GM19240 (cell line): ENCODE data around the gene BRD9.
"Not testable (repeated sequence)": the region's sequence is repeated elsewhere in the genome, so short reads cannot be mapped to it uniquely, and the experiment has no call there.

Experiments
- DNase-seq: peaks from one replicate; pipeline ENCODE4 v3.0.0; 2011; ENCODE audit warnings: low spot score; ENCODE audit not compliant: insufficient read length

BRD9 gene

DNA sequence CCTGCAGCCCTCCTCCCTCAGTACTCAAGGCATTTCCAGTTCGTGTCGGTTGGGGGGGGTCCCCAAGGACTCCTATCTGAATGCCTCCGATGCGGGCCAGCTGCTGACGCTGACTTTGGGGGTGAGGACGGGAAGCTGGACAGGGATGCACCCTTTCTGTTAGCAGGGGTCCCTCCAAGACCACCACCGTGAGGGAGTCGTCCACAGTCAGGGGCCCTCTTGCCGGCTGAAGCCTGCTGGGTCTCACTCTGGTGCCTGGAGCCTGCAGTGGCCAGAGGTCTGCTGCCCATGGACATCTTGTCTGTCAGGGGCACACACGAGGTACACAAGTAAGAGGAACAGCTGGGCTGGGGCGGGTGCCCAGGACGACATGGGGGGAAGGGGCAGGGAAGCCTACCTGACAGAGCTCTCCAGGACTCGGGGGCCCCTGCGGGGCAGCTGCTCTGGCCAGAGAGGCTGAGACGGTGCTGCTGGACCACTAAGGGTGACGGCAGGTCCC lies 32.8 kb downstream of the BRD9 start:
- no peak for DNase-seq

DNA sequence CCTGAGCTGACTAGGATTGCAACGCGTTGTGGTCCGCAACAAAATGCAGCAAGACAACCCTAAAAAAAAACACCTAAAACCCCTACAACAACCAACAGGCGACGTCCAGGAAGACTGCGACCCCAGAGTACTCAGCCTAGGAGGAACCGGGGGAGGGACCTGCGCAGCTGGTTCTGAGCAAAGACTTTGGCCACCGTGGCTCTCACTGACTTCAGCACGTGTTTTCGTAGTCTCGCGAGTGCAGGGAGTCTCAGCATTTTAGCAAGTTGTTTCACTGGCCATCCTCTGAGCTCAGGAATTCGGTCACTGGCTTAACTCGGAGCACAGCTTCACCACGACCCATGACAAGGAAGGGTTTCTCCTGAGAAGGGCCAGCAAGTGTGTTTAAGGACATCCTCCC lies 33.2 kb downstream of the BRD9 start:
- no peak for DNase-seq

DNA sequence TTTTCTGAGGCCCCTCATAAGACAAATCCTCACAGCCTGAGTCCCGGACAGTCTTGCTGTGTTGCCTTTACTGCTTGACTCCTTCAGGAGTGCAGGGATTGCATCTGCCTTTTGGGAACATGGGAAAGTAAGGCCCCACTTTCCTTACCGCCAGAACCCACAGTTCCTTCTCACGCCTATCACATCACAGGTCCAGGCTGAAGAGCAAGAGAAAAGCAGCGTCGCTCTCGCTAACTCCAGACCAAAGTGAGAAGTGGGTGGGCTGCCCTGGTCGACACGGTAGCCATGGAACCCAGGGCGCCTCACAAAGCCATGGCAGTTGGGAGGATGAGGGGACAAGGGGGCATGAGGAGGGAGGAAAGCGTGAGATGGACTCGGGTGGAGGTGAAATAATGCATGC lies 33.9 kb downstream of the BRD9 start:
- DNase-seq: no peak

DNA sequence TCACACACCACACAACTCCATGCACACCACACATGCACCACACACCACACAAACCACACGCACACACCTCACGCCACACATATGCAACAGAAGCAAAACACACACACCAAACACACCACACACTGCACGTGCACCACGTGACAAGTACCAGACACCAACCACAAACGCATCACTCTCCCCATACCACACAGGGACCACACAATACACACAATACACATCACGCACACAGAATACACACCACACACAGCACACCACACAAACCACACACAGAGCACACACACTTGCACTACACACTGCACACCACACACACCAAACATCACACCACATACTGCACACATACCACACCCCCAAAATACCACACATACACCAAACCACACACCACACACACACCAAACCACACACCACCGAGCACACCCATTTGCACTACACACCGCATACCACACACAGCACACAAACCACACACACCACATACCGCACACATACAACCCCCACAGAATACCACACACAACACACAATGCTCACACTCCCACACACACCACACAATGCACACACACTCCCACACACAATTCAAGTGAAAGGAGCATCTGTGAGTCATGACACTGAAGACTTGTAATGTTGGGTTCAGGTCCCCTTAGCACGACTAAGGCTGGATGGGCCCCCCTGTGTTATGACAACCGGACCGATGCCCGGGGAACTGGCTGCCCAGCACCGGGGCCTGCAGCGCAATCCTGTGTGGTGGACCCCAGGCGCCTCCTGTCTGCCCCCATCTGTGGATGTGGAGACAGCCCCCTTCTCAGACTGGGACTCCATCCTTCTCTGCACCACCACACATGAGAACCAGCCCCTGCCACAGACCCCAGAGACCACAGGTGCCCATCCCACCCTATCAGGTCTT lies 35.8 kb downstream of the BRD9 start:
- DNase-seq: no peak

DNA sequence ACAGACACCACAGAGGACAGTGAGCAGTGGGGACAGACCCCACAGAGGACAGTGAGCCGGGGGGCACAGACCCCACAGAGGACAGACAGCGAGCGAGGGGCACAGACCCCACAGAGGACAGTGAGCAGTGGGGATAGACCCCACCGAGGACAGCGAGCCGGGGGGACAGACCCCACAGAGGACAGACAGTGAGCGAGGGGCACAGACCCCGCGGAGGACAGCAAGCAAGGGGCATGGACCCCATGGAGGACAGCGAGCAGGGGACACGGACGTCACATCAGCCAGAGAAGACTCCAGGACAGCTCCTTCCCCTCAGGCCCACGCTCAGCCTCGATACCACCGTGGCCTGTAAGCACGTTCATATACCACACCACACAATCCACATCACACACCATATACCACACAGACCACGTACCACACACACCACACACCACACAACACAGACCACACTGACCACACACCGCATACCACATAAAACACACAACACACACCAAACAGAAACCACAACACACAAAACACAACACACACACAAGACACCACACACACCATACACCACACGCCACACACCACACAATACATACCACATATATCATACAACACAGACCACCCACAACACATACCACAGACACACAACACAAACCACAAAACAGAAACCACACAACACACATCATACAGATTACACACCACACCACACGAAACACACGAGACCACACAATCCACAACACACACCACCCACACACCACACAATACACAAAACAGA lies 36.6 kb downstream of the BRD9 start:
- DNase-seq: no peak

DNA sequence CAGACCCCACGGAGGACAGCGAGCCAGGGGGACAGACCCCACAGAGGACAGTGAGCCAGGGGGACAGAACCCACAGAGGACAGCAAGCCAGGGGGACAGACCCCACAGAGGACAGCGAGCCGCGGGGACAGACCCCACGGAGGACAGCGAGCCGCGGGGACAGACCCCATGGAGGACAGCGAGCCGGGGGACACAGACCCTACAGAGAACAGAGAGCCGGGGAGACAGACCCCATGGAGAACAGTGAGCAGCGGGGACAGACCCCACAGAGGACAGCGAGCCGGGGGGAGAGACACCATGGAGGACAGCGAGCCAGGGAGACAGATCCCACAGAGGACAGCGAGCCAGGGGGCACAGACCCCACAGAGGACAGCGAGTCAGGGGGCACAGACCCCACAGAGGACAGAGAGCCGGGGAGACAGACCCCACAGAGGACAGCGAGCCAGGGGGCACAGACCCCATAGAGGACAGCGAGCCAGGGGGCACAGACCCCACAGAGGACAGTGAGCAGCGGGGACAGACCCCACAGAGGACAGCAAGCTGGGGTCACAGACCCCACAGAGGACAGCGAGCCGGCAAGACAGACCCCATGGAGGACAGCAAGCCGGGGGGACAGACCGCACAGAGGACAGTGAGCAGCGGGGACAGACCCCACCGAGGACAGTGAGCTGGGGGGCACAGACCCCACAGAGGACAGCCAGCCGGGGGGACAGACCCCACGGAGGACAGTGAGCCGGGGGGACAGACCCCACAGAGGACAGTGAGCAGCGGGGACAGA lies 37.4 kb downstream of the BRD9 start:
- DNase-seq: no peak

DNA sequence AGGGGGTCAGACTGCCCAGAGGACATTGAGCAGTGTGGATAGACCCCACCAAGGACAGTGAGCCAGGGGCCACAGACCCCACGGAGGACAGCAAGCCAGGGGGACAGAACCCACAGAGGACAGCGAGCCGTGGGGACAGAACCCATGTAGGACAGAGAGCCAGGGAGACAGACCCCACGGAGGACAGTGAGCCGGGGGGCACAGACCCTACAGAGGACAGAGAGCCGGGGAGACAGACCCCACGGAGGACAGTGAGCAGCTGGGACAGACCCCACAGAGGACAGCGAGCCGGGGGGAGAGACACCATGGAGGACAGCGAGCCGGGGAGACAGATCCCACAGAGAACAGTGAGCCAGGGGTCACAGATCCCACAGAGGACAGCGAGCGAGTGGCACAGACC lies 38.4 kb downstream of the BRD9 start:
- no peak for DNase-seq

DNA sequence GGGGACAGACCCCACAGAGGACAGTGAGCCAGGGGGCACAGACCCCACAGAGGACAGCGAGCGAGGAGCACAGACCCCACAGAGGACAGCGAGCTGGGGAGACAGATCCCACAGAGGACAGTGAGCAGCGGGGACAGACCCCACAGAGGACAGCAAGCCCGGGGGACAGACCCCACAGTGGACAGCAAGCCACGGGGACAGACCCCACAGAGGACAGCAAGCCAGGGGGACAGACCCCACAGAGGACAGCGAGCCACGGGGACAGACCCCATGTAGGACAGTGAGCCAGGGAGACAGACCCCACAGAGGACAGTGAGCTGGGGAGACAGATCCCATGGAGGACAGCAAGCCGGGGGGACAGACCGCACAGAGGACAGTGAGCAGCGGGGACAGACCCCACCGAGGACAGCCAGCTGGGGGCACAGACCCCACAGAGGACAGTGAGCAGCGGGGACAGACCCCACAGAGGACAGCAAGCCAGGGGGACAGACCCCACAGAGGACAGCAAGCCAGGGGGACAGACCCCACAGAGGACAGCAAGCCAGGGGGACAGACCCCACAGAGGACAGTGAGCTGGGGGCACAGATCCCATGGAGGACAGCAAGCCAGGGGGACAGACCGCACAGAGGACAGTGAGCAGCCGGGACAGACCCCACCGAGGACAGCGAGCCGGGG lies 39.0 kb downstream of the BRD9 start:
- not testable (repeated sequence) for DNase-seq

DNA sequence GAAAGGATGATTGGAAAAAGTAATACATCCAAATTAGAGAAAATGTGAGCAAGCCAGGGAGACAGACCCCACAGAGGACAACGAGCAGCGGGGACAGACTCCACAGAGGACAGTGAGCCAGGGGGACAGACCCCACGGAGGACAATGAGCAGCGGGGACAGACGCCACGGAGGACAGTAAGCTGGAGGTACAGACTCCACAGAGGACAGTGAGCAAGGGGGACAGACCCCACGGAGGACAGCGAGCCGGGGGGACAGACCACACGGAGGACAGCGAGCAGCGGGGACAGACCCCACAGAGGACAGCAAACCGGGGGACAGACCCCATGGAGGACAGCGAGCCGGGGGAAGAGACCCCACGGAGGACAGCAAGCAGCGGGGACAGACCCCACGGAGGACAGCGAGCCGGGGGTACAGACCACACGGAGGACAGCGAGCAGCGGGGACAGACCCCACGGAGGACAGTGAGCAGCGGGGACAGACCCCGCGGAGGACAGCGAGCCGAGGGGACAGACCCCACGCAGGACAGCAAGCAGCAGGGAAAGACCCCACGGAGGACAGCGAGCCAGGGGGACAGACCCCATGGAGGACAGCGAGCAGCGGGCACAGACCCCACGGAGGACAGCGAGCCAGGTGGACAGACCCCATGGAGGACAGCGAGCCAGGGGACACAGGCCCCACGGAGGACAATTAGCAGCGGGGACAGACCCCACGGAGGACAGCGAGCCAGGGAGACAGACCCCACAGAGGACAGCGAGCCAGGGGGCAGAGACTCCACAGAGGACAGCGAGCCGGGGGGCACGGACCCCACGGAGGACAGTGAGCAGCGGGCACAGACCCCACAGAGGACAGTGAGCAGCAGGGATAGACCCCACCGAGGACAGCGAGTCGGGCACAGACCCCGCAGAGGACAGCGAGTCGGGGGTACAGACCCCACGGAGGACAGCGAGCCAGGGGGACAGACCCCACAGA lies 39.9 kb downstream of the BRD9 start:
- DNase-seq: no peak

DNA sequence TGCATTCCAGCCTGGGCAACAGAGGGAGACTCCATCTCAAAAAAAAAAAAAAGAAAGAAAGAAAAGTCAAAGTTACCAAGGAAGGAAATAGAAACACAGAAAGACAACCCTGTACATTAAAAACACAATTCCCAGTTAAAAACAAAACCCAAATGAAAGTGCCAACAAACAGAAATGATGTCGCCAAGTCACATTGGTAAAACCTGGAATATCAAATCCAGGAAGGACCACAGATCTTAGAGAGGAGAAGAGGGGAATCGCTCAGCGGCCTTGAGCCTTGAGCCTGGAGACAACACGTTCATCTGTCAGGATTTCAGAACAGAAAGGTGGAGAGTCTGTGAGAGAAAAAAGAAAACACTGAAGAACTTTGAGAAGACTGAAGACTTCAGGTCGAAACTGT lies 40.6 kb downstream of the BRD9 start:
- no peak for DNase-seq

DNA sequence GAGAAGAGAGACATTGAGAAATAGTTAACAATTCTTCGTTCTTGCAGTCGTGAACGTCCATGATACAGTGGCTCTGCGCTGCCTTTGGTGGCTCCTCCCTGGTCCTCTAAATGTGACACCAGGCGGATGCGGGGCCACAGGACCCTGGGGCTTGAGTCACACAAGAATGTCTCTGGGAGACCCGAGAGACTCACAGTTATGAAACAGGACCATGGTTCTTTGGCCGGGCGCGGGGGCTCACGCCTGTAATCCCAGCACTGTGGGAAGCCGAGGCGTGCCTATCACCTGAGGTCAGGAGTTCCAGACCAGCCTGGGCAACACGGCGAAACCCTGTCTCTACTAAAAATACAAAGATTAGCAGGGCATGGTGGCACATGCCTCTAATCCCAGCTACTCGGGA lies 41.0 kb downstream of the BRD9 start:
- no peak for DNase-seq

DNA sequence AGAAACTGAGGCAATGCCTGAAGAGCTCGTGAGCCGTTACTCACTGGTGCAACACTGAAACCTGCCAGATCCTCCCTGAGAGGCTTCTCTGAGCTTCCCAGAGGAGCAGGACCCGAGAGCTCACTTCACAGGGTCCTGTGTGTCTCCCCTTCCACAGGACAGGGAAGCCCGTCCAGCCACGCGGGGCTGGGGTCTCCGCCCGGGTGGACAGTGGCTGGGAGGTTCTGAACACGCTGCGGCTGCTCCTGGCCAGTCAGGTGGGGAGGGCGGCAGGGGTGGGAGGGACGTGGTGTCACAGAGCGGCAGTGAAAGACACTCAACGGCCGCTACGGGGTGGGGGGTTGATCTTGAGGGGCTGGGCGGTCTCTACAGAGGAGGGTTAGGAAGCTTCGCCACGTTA lies 41.5 kb downstream of the BRD9 start:
- no peak for DNase-seq

DNA sequence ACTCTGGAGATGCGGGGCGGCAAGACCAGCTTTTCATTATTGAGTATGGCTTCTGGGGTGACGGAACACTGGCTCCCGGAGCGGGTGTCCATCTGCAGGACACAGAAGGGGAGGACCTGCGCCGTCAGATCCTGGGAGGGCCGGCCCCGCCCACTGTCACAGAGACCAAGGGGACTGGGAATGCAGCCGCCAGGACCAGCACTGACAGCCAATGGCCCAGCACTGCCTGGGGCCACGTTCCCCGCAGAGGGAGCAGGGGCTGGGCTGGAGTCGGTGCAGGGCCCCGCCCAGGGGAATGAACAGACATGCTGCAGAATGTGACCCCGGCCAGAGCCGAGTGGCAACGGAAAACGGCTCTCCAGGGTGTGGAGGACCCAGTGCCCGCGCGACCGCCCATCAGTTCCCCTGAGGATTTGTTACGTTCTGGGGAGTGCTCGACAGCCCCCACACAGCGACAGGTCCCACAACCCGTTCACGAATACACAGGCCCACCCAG lies 42.0 kb downstream of the BRD9 start, which contains the start of gene ZDHHC11:
ZDHHC11 (minus strand) TSS at position 476 of the 496 bp plus-strand sequence; CDS start at position 92, 384 bp downstream.
- no peak for DNase-seq

DNA sequence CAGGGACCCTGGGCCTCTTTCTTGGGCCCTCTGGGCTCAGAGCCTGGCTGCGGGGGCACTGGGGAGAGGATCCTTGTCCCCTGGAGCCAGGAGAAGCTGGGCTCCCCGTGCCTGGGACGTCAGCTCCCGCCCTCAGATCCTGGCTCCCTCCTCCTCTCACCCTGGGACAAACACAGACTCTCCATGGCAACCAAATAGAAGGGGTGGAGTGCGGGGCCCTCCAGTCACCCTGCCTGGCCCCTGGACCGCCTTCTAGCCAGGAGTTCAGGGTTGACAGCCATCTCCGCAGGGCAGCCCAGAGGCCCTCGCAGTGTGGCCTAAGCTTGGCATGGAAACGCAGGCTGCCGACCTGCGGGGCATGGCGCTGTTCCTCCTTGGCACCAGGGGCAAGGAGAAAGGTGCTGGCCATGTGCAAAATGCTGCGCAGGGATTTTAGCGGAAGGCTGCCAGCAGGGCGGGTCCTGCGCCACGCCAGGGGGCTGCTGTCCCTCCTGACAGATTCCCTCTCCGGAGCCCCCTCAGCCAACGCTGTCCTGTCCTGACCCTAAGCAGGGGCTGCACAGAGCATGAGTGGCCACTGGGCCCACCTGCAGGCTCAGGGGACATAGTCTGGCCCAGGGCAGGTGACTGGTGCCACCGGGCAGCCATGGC lies 42.8 kb downstream of the BRD9 start:
- no peak for DNase-seq

DNA sequence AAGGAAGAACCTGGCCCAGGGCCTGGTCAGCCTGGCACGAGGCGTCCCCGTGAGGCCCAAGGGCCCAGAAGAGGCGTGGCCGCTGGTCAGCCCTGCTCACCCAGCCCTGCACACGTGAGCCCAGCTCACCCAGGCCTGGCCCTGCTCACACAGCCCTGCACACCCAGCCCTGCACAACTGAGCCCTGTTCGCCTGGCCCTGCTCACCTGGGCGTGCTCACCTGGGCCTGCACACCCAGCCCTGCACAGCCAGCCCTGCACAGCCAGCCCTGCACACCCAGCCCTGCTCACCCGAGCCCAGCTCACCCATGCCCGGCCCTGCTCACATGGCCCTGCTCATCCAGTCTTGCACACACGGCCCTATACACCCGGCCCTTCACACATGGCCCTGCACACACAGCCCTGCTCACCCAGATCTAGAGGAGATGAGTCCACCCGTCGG lies 43.9 kb downstream of the BRD9 start:
- no peak for DNase-seq

DNA sequence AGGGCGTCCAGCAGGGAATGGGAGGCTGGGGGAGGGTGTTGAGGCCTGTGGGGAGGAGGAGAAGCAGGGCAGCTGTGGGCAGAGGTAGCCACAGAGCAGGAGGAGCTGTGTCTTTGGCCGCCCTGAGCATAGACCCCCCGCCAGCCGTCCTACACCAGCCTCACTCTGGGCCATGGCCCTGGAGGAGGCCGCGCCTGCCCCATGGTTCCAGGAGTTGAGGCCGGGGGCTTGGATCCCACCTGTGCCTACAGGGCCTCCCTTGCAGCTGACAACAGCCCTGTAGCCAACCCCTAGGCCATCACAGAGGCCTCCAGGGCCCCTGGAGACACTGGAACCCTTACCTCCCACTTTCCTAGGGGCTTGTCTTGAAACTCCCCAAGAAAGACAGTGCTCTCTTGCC lies 44.9 kb downstream of the BRD9 start:
- not testable (repeated sequence) for DNase-seq

DNA sequence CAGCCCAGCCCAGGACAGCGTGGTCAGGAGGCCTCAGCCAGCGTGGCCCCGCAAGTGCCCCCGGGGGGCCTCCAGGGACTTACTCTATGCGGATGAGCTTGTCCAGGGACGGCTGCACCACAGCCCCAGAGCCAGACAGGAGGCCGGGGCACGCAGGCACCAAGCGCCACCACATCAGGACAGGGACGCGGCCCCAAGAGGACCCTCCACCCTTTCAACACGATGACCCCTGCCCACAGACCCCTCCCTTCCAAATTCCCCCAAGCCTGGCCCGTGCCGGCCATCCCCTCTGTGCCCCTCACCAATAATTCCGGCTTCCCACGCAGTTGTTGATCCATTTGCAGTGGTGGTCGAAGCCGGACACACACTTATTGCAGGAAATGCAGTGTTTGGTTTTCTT lies 45.4 kb downstream of the BRD9 start:
- not testable (repeated sequence) for DNase-seq

DNA sequence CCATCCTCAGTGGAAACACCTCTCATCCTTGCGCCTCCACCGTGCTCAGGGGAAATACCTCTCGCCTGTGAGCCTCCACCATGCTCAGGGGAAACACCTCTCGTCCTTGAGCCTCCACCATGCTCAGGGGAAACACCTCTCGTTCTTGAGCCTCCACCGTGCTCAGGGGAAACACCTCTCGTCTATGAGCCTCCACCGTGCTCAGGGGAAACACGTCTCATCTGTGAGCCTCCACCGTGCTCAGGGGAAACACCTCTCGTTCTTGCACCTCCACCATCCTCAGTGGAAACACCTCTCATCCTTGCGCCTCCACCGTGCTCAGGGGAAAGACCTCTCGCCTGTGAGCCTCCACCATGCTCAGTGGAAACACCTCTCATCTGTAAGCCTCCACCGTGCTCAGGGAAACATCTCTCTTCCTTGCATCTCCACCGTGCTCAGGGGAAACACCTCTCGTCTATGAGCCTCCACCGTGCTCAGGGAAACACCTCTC lies 46.0 kb downstream of the BRD9 start:
- DNase-seq: not testable (repeated sequence)
